Astrocyte (in vitro differentiated cells and primary cell): ENCODE measurements around the gene MALAT1. TPM values are rescaled to one million over a fixed set of nuclear protein-coding genes. Genes with fewer than 3 reads are reported as not detected.

ENCODE experiments used
- DNase-seq: peaks from one replicate; pipeline ENCODE4 v3.0.0-alpha.2; 2010; ENCODE audit warnings: low read depth
- FAIRE-seq: peaks from 2 replicates; lab custom pipeline; 2011; peaks lifted over from hg19 to GRCh38; lab: Jason Lieb, UNC
- H2AFZ ChIP-seq: 2 replicates; pipeline ENCODE4 v1.6.0; 2012; ENCODE audit warnings: low read depth, low read length, inconsistent platforms
- H3K27ac ChIP-seq: 2 replicates; pipeline ENCODE4 v1.5.1; 2011; ENCODE audit warnings: low read depth, low read length, inconsistent platforms
- H3K27me3 ChIP-seq: 2 replicates; pipeline ENCODE4 v1.6.0; 2011; ENCODE audit warnings: low read length, inconsistent platforms; ENCODE audit not compliant: insufficient read depth
- H3K36me3 ChIP-seq: 2 replicates; pipeline ENCODE4 v1.5.1; 2011; ENCODE audit warnings: low read length, inconsistent platforms; ENCODE audit not compliant: insufficient read depth
- H3K4me1 ChIP-seq: 2 replicates; pipeline ENCODE4 v1.5.1; 2011; ENCODE audit warnings: low read length, inconsistent platforms; ENCODE audit not compliant: insufficient read depth
- H3K4me2 ChIP-seq: 2 replicates; pipeline ENCODE4 v1.6.0; 2012; ENCODE audit warnings: low read length, inconsistent platforms
- H3K4me3 ChIP-seq: 2 replicates; pipeline ENCODE4 v1.5.1; 2011; ENCODE audit warnings: low read depth, mild to moderate bottlenecking, low read length, inconsistent platforms; ENCODE audit not compliant: insufficient read depth
- H3K79me2 ChIP-seq: 2 replicates; pipeline ENCODE4 v1.6.0; 2012; ENCODE audit warnings: mild to moderate bottlenecking, low read length, inconsistent platforms; ENCODE audit not compliant: insufficient read depth
- H3K9ac ChIP-seq: 2 replicates; pipeline ENCODE4 v1.6.0; 2012; ENCODE audit warnings: mild to moderate bottlenecking, low read length, inconsistent platforms
- H3K9me3 ChIP-seq: 2 replicates; pipeline ENCODE4 v1.5.1; 2012; ENCODE audit warnings: low read depth, mild to moderate bottlenecking, low read length, inconsistent platforms; ENCODE audit not compliant: insufficient read depth
- H4K20me1 ChIP-seq: 2 replicates; pipeline ENCODE4 v1.6.0; 2012; ENCODE audit warnings: low read length, inconsistent platforms; ENCODE audit not compliant: insufficient read depth
- H3K27ac Mint-ChIP-seq: one replicate; pipeline ENCODE4 v1.8.0; 2021; ENCODE audit warnings: mild to moderate bottlenecking, mixed read lengths; ENCODE audit not compliant: unreplicated experiment
- H3K27me3 Mint-ChIP-seq: one replicate; pipeline ENCODE4 v1.8.0; 2021; ENCODE audit warnings: low read depth, mixed read lengths; ENCODE audit not compliant: unreplicated experiment
- H3K36me3 Mint-ChIP-seq: one replicate; pipeline ENCODE4 v1.8.0; 2021; ENCODE audit warnings: low read depth, mixed read lengths; ENCODE audit not compliant: unreplicated experiment
- H3K4me1 Mint-ChIP-seq: one replicate; pipeline ENCODE4 v1.8.0; 2021; ENCODE audit warnings: low read depth, mixed read lengths; ENCODE audit not compliant: unreplicated experiment
- H3K4me3 Mint-ChIP-seq: one replicate; pipeline ENCODE4 v1.8.0; 2021; ENCODE audit warnings: mild to moderate bottlenecking, moderate library complexity, mixed read lengths; ENCODE audit not compliant: unreplicated experiment
- H3K9me3 Mint-ChIP-seq: one replicate; pipeline ENCODE4 v1.8.0; 2021; ENCODE audit warnings: mild to moderate bottlenecking, mixed read lengths; ENCODE audit not compliant: unreplicated experiment
- EZH2 ChIP-seq: IDR thresholded peaks from 2 replicates; pipeline ENCODE4 v1.6.1; 2012; ENCODE audit warnings: mild to moderate bottlenecking, low read length, inconsistent platforms; ENCODE audit not compliant: insufficient read depth
- total RNA-seq: library from RNA; stranded (reverse); gene quantifications from 2 replicates; pipeline ENCODE4 v1.2.1, GENCODE V29; 2021
- TF ChIP-seq, protein P1 (sequence below): IDR thresholded peaks from 2 replicates; pipeline ENCODE4 v1.5.1; 2011; ENCODE audit warnings: low read depth, mild to moderate bottlenecking, inconsistent platforms, low read length, moderate library complexity; ENCODE audit not compliant: insufficient read depth

MALAT1 gene
- total RNA-seq, 1 donor from 2014 or later = 8,991 TPM

DNA sequence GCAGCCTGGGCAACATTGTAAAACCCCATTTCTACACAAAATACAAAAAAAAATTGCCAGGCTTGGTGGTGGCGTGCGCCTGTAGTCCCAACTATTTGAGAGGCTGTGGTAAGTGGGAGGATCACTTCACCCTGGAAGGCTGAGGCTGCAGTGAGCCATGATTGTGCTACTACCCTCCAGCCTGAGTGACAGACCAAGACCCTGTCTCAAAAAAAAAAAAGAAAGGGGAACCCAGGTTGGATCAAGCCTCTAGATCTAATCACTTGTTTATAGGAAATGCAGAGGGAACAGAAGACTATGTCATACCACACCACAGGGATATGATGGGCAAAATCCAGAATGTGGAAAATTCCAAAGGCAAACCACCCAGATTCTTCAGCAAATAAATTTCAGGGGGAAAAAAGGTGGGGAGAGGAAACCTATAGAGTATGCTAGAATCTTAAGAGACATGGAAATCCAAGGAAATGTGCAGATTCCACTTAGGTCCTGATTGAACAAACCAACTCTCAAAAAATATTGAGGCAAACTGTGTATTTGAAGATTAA lies 16.5 kb upstream of the MALAT1 start:
- no peak for FAIRE-seq
- H3K4me1 Mint-ChIP-seq = peaks cover 60% of the 10 kb centered on the region
- no peaks in the 10 kb centered on the region for H3K9me3 ChIP-seq
- H4K20me1 ChIP-seq = no peaks in the 10 kb centered on the region
- H3K27ac Mint-ChIP-seq = peak overlapping the region; percentile 87
- no peaks in the 10 kb centered on the region for H3K9me3 Mint-ChIP-seq
- H3K9ac ChIP-seq = peak overlapping the region; percentile 39
- TF ChIP-seq, protein P1, sequence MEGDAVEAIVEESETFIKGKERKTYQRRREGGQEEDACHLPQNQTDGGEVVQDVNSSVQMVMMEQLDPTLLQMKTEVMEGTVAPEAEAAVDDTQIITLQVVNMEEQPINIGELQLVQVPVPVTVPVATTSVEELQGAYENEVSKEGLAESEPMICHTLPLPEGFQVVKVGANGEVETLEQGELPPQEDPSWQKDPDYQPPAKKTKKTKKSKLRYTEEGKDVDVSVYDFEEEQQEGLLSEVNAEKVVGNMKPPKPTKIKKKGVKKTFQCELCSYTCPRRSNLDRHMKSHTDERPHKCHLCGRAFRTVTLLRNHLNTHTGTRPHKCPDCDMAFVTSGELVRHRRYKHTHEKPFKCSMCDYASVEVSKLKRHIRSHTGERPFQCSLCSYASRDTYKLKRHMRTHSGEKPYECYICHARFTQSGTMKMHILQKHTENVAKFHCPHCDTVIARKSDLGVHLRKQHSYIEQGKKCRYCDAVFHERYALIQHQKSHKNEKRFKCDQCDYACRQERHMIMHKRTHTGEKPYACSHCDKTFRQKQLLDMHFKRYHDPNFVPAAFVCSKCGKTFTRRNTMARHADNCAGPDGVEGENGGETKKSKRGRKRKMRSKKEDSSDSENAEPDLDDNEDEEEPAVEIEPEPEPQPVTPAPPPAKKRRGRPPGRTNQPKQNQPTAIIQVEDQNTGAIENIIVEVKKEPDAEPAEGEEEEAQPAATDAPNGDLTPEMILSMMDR = no peak
- TF ChIP-seq EZH2 = no peak
- H3K4me3 ChIP-seq = no peak overlapping the region
- H3K79me2 ChIP-seq = peaks cover 41% of the 10 kb centered on the region
- H3K4me1 ChIP-seq = peaks cover 56% of the 10 kb centered on the region
- H2AFZ ChIP-seq = no peak overlapping the region
- no peaks in the 10 kb centered on the region for H3K27me3 ChIP-seq
- H3K4me3 Mint-ChIP-seq = peak overlapping the region; percentile 34
- no peak overlapping the region for H3K4me2 ChIP-seq
- no peaks in the 10 kb centered on the region for H3K36me3 Mint-ChIP-seq
- no peak for DNase-seq
- peak overlapping the region; percentile 74 for H3K27ac ChIP-seq
- H3K36me3 ChIP-seq = no peaks in the 10 kb centered on the region
- H3K27me3 Mint-ChIP-seq = no peaks in the 10 kb centered on the region

DNA sequence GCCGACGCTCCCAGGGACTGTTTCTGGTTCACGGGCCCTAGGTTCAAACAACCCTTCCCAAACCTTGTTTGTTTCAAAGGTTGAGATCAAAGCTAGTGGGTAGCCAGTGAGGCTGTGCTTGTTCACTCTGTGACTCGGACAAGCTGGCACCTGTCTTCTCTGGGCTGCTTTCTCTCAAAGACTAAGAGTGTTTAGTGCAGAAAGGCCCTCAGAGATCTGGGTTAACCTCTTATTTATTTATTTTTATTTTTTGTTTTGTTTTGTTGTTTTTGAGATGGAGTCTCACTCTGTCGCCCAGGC lies 13.0 kb upstream of the MALAT1 start:
- FAIRE-seq = no peak
- H3K27me3 Mint-ChIP-seq = no peaks in the 10 kb centered on the region
- Histone ChIP-seq H3K4me3 (no peak overlapping the region), H3K36me3 (no peaks in the 10 kb centered on the region), H3K27ac (peak overlapping the region; percentile 55), H3K9ac (peak overlapping the region; percentile 55), H3K9me3 (no peaks in the 10 kb centered on the region), H3K4me2 (peak overlapping the region; percentile 46), H3K79me2 (peaks cover 34% of the 10 kb centered on the region), H2AFZ (peak overlapping the region; percentile 2), H3K4me1 (peaks cover 56% of the 10 kb centered on the region), H3K27me3 (no peaks in the 10 kb centered on the region), H4K20me1 (no peaks in the 10 kb centered on the region)
- no peak for DNase-seq
- TF ChIP-seq, protein P1 = no peak
- no peak for TF ChIP-seq EZH2
- H3K9me3 Mint-ChIP-seq = no peaks in the 10 kb centered on the region
- H3K27ac Mint-ChIP-seq = peak overlapping the region; percentile 96
- no peak overlapping the region for H3K4me3 Mint-ChIP-seq
- peaks cover 74% of the 10 kb centered on the region for H3K4me1 Mint-ChIP-seq
- no peaks in the 10 kb centered on the region for H3K36me3 Mint-ChIP-seq

DNA sequence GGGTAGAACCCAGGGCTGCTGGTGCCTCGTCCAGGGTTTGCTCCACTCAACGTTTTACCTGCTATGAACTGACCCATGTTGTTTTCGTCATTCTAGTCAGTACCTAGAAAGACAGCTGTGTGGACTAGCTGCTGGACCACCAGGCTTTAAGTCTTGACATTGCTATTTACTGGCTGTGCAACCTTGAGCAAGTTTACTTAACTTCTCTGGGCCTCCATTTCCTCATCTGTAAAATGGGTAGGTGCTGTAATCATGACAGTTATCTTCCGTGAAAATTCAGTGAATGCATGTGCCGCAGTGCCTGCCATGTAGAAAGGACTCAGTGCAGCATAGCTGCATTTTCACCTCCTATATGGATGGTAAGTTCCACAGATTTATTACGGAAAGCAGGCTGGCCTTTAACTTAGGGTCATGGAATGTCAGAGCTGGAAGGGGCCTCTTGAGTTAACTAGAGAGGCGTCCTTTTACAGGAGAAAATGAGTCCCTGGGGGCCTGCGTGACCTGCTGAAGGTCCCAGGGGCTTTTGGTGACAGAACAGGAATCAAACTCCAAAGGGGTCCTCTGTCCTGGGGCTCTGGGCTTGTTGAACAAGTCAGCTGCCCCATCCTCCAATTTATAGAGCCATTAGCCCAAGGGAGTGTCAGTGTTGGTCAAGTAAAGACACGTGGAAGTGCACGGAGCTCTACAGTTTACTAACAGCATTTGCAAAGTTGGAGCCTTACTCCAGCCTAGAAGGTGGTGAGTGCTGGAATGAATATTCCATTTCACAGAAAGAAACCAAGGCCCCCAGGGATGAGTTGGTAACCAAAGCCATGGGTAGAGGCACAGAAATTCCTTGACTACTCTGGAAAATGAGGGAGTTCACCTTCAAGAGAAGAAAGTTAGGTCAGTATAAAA lies 12.0 kb upstream of the MALAT1 start:
- Histone ChIP-seq H3K4me1 (peaks cover 65% of the 10 kb centered on the region), H3K36me3 (no peaks in the 10 kb centered on the region), H3K27ac (peak overlapping the region; percentile 96), H3K79me2 (peaks cover 34% of the 10 kb centered on the region), H3K4me3 (no peak overlapping the region), H4K20me1 (no peaks in the 10 kb centered on the region), H3K9me3 (no peaks in the 10 kb centered on the region), H3K27me3 (no peaks in the 10 kb centered on the region), H3K9ac (peak overlapping the region; percentile 80), H2AFZ (no peak overlapping the region), H3K4me2 (peak overlapping the region; percentile 72)
- Mint-ChIP-seq H3K9me3 (no peaks in the 10 kb centered on the region), H3K27ac (peak overlapping the region; percentile 100), H3K36me3 (no peaks in the 10 kb centered on the region), H3K4me1 (peaks cover 79% of the 10 kb centered on the region), H3K4me3 (peak overlapping the region; percentile 80), H3K27me3 (no peaks in the 10 kb centered on the region)
- FAIRE-seq (no peak), DNase-seq (no peak)
- TF ChIP-seq, protein P1 = no peak
- TF ChIP-seq EZH2 = no peak
